GM18907 (cell line): ENCODE results near the gene GZMM.

Experiments
- ATAC-seq: cut with Tn5 transposase; IDR thresholded peaks from one replicate; pipeline ENCODE4 v1.9.1; 2021; ENCODE audit warnings: mild to moderate bottlenecking, moderate library complexity; ENCODE audit not compliant: unreplicated experiment

The GZMM gene

GRCh38 chr19:543910-544608 lies at the start of gene GZMM:
TSS of gene GZMM (plus strand) at chr19:544053. CDS start at chr19:544072, 19 bp downstream.
- ATAC-seq, result no peak

- no peak for ATAC-seq
Measured at GRCh38 chr19:494171-495080, 49.4 kb upstream of the GZMM start.

- no peak for ATAC-seq
Measured at GRCh38 chr19:495081-495401, 48.8 kb upstream of the GZMM start.

- no peak for ATAC-seq
Measured at GRCh38 chr19:495402-496111, 48.3 kb upstream of the GZMM start.

GRCh38 chr19:496112-496665 lies 47.7 kb upstream of the GZMM start, which contains the start of gene MADCAM1:
TSS of gene MADCAM1 (plus strand) at chr19:496486. CDS start at chr19:496500, 14 bp downstream.
- ATAC-seq, result no peak

- ATAC-seq, result no peak
Measured at GRCh38 chr19:496986-497385, 46.9 kb upstream of the GZMM start.

GRCh38 chr19:497491-497868 lies 46.4 kb upstream of the GZMM start:
- no peak for ATAC-seq

- no peak for ATAC-seq
Measured at GRCh38 chr19:497869-498510, 45.9 kb upstream of the GZMM start.

GRCh38 chr19:498511-498891 lies 45.4 kb upstream of the GZMM start:
- no peak for ATAC-seq

- no peak for ATAC-seq
Measured at GRCh38 chr19:498977-499623, 44.8 kb upstream of the GZMM start.

GRCh38 chr19:501646-502045 lies 42.2 kb upstream of the GZMM start:
- no peak for ATAC-seq

GRCh38 chr19:504616-505015 lies 39.2 kb upstream of the GZMM start:
- ATAC-seq, result no peak

- ATAC-seq, result peak; percentile 74
Measured at GRCh38 chr19:506404-507285, 37.2 kb upstream of the GZMM start.

- ATAC-seq, result peak; percentile 56
Measured at GRCh38 chr19:507286-508203, 36.3 kb upstream of the GZMM start, which contains the start of gene TPGS1. TSS of gene TPGS1 (plus strand) at chr19:507497. CDS start at chr19:507507, 10 bp downstream.

GRCh38 chr19:508204-509150 lies 35.4 kb upstream of the GZMM start:
- no peak for ATAC-seq

GRCh38 chr19:510606-511100 lies 33.2 kb upstream of the GZMM start:
- ATAC-seq, result peak; percentile 22
